HG03571 (cell line): Measurements from ENCODE around the gene SRXN1.

ENCODE experiments used
- ATAC-seq: cut with Tn5 transposase; IDR thresholded peaks from one replicate; pipeline ENCODE4 v1.9.1; 2021; ENCODE audit not compliant: unreplicated experiment

SRXN1 gene

DNA sequence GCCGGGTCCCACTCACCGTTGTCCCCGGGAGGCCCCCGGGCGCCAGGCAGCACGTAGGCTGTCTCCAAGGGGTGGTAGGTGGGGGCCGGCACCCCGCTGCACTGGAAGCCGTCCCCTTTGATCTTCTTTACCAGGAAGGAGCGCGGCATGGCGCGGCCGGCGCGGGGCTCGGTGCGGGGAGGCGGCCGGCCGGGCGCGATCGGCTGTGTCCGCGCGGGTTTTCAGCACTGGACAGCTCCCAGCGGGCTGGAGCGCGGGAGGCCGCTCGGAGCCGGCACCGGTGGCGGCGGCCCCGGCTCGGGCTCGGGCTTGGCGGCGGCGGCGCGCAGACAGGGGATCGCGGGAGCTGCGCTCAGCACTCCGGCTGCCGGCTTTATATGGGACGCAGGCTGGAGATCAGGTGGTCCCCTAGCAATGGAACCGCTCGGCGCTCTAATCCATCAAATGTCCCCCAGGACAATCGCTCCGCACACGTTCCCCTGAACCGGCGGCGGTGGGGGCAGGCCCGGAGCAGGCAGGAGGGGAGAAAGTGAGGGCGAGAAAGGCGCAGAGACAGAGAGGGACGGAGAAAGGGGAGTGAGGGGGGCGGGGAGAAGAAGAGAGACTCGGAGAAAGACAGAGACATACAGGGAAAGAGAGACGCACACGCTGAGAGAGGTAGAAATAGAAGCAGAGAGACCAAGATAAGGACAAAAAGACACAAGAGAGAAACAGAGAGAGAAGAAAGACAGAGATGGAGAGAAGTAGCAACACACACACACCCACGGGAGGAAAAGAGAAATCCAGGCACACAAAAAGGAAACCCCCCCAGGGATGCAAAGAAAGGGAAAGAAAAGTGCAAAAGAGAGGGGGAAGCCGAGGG, 22.7 kb upstream of the SRXN1 start, which contains the start of gene SCRT2:
TSS of gene SCRT2 (minus strand) at position 350 of the 862 bp plus-strand sequence. CDS start at position 149, 201 bp downstream.
- ATAC-seq, result no peak

DNA sequence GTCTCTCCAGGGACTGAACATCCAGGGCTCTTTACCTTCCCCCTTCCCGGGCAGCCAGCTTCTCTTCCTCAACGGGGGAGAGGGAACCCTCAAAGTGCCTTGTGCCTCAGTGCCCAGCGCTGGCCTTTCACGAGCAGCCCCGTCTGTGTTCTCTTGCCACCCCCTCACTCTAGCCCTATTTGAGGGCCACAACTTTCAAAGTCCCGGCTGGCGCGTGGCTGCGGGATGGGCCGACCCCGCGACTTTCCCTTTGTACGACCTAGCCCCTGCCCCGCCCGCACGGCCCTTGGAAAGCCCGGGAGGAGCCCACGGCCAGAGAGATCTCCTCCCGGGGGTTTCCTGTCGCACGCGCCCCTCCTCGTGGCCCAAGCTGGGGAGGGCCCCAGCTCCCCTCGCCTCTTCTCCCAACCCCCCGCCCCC, 22.0 kb upstream of the SRXN1 start:
- ATAC-seq, result no peak

- no peak for ATAC-seq
Observed at GRCh38 chr20:673603-674001, 20.6 kb upstream of the SRXN1 start.

DNA sequence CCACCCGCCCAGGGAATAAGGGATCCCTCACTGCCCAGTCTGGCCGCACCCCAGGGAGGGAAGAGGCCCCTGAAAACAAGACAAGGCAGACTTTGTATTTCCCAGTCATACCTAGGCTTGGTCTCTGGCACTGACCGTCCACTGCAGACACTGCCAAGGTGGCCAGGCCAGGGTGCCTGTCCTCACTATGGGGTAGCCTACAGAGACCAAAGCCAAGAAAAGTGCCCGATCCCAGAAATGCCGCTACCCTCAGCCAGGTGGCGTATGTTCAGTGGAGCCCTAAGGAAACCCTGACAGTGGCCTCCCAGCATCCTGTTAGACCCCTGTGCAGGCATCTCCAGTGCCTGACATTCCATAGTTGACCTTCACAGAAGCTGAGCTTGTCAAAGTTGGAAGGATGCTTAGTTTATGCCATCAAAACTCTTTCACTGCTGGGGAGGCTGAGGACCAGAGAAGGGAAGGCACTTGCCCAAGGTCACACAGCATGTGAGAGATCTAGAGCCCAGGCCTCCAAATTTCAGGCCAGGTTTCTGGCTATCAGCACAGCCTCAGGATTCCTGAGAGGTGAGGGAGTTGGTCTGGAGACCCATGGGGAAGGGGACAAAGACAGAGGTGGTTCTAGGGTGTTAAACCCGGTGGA, 20.1 kb upstream of the SRXN1 start:
- no peak for ATAC-seq

GRCh38 chr20:671252-672030, 18.4 kb upstream of the SRXN1 start:
- no peak for ATAC-seq

DNA sequence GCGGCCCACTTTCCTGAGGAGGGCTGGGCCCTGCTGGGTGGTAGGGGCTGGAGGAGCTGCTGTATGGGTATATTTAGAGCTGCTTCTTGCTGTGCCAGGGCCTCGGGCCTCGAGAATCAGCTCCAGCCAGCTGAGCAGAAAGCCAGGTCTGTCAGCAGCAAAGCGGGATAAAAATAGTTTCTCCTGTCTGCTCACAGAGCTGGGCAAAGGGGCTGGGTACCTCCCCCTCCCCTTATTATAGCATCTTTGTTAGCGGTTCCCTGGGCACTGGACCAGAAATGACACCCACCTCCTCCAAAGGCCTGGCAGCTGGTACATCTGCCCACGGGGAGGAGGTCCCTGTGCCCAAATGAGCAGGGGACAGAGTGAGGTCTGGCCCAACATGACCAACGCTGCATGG, 16.6 kb upstream of the SRXN1 start:
- no peak for ATAC-seq

DNA sequence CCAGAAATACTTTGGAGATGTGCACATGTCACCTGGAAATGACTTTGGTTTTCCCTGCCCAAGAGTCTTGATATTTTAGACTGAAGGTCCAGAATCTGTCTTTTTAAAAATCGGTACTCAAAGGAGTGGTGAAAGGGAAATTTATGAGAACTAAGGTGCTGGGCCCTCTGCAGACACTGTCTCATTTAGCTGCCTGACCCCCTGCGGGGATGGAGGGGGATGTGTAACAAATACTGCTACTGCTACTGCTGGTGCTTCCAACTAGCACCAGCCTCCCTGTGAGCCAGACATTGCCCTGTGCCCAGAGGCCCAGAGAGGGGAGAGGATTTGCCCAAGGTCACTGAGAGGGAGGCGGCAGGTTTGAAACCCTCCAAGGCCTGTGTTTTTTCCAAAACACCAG, 15.6 kb upstream of the SRXN1 start:
- no peak for ATAC-seq

DNA sequence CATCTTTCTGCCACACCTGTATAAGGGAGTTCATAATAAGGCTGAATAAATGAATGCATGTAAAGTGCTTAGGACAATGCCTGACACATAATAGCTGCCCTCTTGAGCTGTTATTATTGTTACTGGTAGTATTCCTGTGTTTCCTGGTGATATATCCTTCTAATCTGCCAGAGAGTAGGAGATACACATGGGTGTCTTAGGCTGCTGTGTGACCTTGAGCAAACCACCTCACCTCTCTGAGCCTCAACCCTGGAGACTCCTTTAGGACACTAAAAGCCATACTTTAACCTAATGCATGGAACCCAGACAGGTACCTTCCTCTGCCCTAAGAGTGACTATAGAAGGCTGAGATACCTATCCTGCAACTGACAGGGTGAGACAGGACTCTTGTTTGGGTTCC, 15.1 kb upstream of the SRXN1 start:
- no peak for ATAC-seq

DNA sequence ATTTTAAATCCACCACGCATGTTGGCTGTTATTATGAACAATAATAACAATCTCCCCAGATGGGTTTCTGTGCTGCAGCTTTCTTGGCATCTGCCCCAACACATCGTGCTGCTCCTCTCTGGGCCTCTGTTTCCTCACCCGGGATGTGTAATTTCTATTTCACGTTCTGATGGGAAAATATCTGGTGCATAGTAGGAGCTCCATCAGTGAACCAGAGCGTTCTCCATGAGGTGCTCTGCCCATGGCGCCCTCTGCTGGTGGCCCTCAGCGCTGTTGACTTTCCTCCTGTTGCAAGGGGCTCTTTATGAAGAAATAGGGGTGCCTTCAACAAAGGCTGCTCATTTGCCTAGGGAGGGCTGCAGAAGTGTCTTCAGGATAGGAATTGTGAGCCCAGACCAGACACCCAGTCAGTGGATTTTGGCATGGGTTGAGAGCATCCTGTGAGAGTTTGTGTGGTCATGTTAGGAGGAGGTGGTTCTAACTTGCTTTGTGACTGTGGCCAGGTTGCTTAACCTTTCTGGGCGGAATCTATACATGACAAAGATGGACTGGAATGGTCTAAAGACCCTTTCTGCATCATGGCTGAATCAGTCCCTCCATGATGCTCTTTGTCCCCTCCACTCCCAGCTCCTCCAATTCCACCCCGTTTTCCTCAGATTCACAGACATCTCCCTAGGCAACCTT, 14.5 kb upstream of the SRXN1 start:
- no peak for ATAC-seq

DNA sequence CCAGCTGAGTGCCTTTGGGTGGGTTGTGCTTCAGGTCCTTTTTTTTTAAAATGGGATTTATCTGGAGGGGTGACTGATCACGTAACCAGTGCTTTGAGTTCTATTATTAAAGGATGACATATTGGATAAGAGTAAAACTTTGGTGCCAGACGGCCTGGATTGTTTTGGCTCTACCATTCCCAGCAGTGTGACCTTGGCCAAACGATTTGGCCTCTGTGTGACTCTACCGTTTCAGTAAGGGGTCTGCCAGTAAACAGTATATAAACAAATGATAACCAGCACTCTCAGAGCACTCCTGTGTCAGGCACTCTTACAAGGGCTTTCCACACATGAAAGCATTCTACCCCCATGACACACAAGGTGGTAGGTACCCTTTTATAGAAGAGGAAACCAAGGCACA, 13.9 kb upstream of the SRXN1 start:
- ATAC-seq, result no peak

DNA sequence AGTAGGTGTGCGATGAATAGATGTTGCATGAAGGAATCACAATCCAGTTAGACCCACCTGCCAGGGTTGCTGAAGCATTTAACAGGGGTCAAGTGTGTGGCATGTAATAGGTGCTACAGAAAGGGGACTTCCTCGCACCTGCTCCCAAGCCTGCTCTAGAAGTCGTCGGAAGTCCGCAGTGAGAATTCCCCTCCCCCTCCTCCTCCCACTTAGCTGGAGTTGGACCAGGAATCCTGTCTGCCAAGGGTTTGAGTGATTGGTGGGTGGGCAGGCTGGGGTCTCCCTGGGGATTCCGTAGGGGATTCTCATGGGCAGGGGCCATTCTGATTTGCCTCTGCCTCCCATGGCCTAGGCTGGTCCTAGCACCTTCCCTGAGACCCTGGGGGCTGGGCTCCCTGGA, 12.3 kb upstream of the SRXN1 start:
- ATAC-seq, result no peak

DNA sequence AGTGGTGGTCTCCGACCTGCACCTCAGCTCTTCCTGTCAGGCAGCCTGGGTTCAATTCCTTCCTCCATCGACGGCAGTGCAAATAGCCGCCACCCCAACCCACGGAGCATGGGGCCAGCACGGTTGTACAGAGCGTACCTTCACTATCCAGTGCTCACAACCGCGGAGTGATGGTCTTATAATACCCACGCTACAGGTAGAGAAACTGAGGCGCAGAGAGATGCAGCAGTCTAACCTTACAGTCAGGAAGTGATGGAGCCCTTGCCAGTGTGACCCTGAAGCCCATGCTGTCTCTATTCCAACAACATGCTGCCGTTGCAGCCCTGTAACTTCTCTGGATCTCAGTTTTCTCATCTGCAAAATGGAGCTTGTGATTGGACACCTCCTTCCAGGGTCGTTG, 11.6 kb upstream of the SRXN1 start:
- no peak for ATAC-seq

DNA sequence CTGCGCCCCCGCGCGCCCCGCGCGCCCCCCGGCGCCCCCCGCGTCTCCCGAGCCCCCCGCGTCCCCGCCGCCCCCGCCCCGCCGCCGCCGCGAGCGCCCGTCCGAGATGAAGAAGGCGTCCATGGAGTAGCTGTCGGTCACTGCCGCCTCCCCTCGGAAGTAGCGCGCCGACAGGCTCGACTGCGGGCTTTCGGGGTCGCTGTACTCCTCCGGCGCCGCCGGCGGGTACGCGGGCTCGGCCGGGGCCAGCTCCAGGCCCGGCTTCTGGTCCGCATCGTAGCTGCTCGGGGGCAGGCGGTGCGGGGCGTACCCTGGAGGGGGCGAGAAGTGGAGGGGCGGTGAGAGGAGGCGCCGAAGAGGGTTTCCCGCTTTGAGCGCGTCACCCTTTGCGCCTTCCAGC, 11.2 kb upstream of the SRXN1 start:
- no peak for ATAC-seq

- no peak for ATAC-seq
Observed at GRCh38 chr20:663315-664090, 10.5 kb upstream of the SRXN1 start.

DNA sequence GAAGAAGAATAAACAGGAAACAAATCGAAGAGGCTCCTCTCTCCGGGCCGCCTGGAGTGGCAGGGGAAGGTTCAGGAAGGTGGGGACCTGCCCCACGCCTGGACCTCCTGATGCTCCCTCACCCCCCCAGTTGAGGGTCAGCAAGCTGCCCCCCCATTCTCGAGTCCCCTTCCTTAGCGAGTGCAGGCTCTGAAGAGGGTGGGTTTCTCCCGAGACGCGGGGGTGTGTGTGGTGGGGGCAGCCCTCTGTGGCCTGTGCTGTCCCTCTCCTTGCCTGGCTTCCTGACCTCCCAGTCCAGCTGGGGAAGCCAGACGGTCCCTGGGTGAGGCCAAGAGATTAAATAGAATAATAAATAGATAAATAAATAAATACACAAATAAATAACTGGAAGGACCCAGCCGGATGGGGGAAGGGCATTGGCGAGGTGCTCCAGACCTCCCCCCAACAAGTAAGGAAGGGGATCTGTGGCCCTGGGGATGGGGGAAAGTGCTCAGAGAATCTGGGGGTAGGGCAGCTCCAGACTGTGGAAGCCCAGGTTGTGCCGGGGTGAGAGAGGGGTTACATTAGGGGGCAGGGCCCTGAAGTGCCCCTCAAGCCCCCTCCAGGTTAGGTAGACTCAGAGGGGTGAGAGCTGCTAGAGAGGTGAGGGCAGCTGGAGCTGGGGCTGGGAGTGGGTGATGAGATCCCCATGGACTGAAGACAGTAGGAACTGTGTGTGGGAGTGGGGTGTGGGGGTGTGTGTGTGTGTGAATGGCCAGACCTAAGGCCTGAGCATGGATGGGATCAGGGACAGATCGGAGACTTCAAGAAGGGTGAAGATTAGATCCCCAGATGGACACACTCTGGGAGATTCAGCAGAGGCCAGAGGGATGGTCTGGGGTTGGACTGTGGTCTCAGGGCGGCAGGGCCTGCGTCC, 9.5 kb upstream of the SRXN1 start:
- ATAC-seq, result no peak

GRCh38 chr20:661474-662270, 8.7 kb upstream of the SRXN1 start:
- no peak for ATAC-seq

DNA sequence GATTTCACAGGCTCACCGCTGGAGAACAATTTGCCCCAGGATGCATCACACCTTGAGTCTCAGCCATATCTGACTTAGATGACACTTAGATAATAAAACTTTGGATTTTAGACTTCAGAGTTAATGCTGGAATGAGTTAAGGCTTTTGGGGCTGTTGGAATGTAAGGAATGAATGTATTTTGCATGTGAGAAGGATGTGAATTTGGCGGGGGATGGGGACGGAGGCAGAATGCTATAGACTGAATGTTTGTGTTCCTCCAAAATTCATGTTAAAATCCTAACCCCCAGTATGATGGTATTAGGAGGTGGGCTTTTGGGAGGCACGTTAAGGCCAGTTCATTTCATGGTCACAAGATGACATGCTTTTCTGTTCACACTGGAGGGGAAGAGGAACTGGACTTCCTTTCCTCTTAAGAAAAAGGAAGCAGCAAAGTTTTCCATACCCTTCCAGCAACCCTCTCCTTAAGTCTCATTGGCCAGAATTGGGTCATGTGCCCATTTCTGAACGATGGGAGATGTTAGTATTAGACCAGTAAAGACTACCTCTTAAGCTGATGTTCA, 5.8 kb upstream of the SRXN1 start:
- no peak for ATAC-seq

GRCh38 chr20:658202-658601, 5.2 kb upstream of the SRXN1 start:
- ATAC-seq, result no peak
